SK-N-MC (cell line): ENCODE results near the gene PIK3R1.

Experiments used
- EZH2 ChIP-seq: fragments of 200-600 bp; sonication (generic); IDR thresholded peaks from one replicate; pipeline ENCODE4 v1.6.1; 2017; ENCODE audit warnings: antibody characterized with exemption
- POLR2AphosphoS5 ChIP-seq: IDR thresholded peaks from 2 replicates; pipeline ENCODE4 v1.6.1; 2012; ENCODE audit warnings: mild to moderate bottlenecking, low read depth, low read length, borderline replicate concordance

GRCh38 chr5:68220914-68221313 is 5.4 kb downstream of the PIK3R1 start:
- TF ChIP-seq EZH2, result no peak
- TF ChIP-seq POLR2AphosphoS5, result no peak
